ENCODE results near the gene PCDHB8. TPM values are rescaled to one million over a fixed set of nuclear protein-coding genes. Genes with fewer than 3 reads are reported as not detected.
"Not testable (repeated sequence)": the region's sequence is repeated elsewhere in the genome, so short reads cannot be mapped to it uniquely, and the experiment has no call there.

The PCDHB8 gene
- total RNA-seq, 1 experiment from 2014 or later = not detected

DNA sequence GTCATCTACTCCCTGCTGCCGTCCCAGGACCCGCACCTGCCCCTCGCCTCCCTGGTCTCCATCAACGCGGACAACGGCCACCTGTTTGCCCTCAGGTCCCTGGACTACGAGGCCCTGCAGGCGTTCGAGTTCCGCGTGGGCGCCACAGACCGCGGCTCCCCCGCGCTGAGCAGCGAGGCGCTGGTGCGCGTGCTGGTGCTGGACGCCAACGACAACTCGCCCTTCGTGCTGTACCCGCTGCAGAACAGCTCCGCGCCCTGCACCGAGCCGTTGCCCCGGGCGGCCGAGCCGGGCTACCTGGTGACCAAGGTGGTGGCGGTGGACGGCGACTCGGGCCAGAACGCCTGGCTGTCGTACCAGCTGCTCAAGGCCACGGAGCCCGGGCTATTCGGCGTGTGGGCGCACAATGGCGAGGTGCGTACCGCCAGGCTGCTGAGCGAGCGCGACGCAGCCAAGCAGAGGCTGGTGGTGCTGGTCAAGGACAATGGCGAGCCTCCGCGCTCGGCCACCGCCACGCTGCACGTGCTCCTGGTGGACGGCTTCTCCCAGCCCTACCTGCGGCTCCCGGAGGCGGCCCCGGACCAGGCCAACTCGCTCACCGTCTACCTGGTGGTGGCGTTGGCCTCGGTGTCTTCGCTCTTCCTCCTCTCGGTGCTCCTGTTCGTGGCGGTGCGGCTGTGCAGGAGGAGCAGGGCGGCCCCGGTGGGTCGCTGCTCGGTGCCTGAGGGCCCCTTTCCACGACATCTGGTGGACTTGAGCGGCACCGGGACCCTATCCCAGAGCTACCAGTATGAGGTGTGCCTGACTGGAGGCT lies 3.1 kb upstream of the PCDHB8 start:
- BruUV-seq (replicated peaks); H3K27ac ChIP-seq (ENCODE audit: low read depth, low read length); ATAC-seq; H3K27me3 ChIP-seq (ENCODE audit: insufficient read depth, low read length); H3K36me3 ChIP-seq (ENCODE audit: control insufficient read depth in 1 of 2, insufficient read depth in 2 of 2, low read length in 2 of 2); H4K20me1 ChIP-seq (ENCODE audit: insufficient read depth); H3K4me2 ChIP-seq (ENCODE audit: low read length); H3K4me1 ChIP-seq (ENCODE audit: control insufficient read depth in 1 of 2, insufficient read depth in 2 of 2, low read length in 2 of 2); intact Hi-C loops (cut with micrococcal nuclease); H3K4me3 ChIP-seq (replicated peaks in 1 of 2; ENCODE audit: low read depth in 1 of 2, low read length in 2 of 2); H3K9me2 ChIP-seq (ENCODE audit: insufficient read depth); POLR2A ChIA-PET; DNase-seq (ENCODE audit: low read depth, low spot score); CTCF ChIA-PET; H3K79me2 ChIP-seq (ENCODE audit: insufficient read depth, low read length); RAD21 ChIA-PET (ENCODE audit: low non-redundant PET in 1 of 2, low total read pairs in 2 of 2, uncharacterized antibody in 2 of 2, unreplicated experiment in 2 of 2); H3K9ac ChIP-seq (ENCODE audit: low read length); H2AFZ ChIP-seq (ENCODE audit: low read depth, low read length, poor library complexity, severe bottlenecking): not testable (repeated sequence)
- H3K9me3 ChIP-seq (ENCODE audit: control insufficient read depth in 1 of 2, insufficient read depth in 1 of 2, low read depth in 1 of 2, low read length in 2 of 2) = peaks cover 0 to 10% of the 10 kb centered on the region in 2 experiments; a peak in 3 of 4 replicates

DNA sequence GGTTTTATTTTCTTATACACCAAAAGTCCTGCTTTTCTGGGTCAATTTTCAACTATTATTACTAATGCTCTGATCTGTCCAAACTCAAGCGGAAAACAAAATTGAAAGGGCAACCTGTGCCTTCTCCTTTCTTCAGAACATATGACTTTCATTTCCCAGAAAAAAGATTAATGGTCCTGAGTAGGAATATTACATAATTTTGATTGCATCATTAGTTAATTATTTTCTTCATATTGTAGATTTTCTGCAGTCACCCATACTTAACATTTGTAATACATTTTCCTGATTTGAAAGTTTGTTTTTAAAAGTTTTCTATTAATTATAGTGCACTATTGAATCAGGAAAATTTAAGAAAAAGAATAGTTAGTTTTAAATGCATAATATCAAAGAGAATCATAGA lies 1.7 kb upstream of the PCDHB8 start:
- ATAC-seq (no peak), DNase-seq (ENCODE audit: low read depth, low spot score) (no peak)
- BruUV-seq (replicated peaks) = no TSS peak
- no peak overlapping the region for H3K4me3 ChIP-seq (replicated peaks in 1 of 2; ENCODE audit: low read depth in 1 of 2, low read length in 2 of 2)
- no peaks in the 10 kb centered on the region for H3K4me1 ChIP-seq (ENCODE audit: control insufficient read depth in 1 of 2, insufficient read depth in 2 of 2, low read length in 2 of 2)
- no peak overlapping the region for H3K9ac ChIP-seq (ENCODE audit: low read length)
- H3K9me3 ChIP-seq (ENCODE audit: control insufficient read depth in 1 of 2, insufficient read depth in 1 of 2, low read depth in 1 of 2, low read length in 2 of 2) = peaks cover 0 to 10% of the 10 kb centered on the region in 2 experiments; a peak in 3 of 4 replicates
- H3K9me2 ChIP-seq (ENCODE audit: insufficient read depth) = no peaks in the 10 kb centered on the region
- intact Hi-C loops (cut with micrococcal nuclease) = no loop called here
- H3K4me2 ChIP-seq (ENCODE audit: low read length) = no peak overlapping the region
- POLR2A ChIA-PET = no interaction called here
- H2AFZ ChIP-seq (ENCODE audit: low read depth, low read length, poor library complexity, severe bottlenecking) = no peak overlapping the region
- H4K20me1 ChIP-seq (ENCODE audit: insufficient read depth) = no peaks in the 10 kb centered on the region
- H3K79me2 ChIP-seq (ENCODE audit: insufficient read depth, low read length) = no peaks in the 10 kb centered on the region
- no peaks in the 10 kb centered on the region for H3K27me3 ChIP-seq (ENCODE audit: insufficient read depth, low read length)
- no peaks in the 10 kb centered on the region for H3K36me3 ChIP-seq (ENCODE audit: control insufficient read depth in 1 of 2, insufficient read depth in 2 of 2, low read length in 2 of 2)
- RAD21 ChIA-PET (ENCODE audit: low non-redundant PET in 1 of 2, low total read pairs in 2 of 2, uncharacterized antibody in 2 of 2, unreplicated experiment in 2 of 2) = no interaction called here
- CTCF ChIA-PET = no interaction called here
- H3K27ac ChIP-seq (ENCODE audit: low read depth, low read length) = no peak overlapping the region
- TF ChIP-seq ZNF274 (IDR thresholded peaks at IDR 0.05; ENCODE audit: low read depth, low read length) (no peak), EZH2 (IDR thresholded peaks at IDR 0.05) (no peak), ELF1 (IDR thresholded peaks at IDR 0.05; ENCODE audit: borderline replicate concordance, low read depth) (no peak), SP1 (IDR thresholded peaks at IDR 0.05; ENCODE audit: low read depth) (no peak), EGR1 (IDR thresholded peaks at IDR 0.05; ENCODE audit: low read depth) (no peak), ZFX (IDR thresholded peaks at IDR 0.05) (no peak), SRF (IDR thresholded peaks at IDR 0.05; ENCODE audit: low read depth) (no peak), CBX3 (IDR thresholded peaks at IDR 0.05; ENCODE audit: low read depth) (no peak), FOSL1 (IDR thresholded peaks at IDR 0.05; ENCODE audit: low read depth) (no peak), CEBPB (IDR thresholded peaks at IDR 0.05; ENCODE audit: low read depth) (no peak)
- TF ChIP-seq, protein P1, sequence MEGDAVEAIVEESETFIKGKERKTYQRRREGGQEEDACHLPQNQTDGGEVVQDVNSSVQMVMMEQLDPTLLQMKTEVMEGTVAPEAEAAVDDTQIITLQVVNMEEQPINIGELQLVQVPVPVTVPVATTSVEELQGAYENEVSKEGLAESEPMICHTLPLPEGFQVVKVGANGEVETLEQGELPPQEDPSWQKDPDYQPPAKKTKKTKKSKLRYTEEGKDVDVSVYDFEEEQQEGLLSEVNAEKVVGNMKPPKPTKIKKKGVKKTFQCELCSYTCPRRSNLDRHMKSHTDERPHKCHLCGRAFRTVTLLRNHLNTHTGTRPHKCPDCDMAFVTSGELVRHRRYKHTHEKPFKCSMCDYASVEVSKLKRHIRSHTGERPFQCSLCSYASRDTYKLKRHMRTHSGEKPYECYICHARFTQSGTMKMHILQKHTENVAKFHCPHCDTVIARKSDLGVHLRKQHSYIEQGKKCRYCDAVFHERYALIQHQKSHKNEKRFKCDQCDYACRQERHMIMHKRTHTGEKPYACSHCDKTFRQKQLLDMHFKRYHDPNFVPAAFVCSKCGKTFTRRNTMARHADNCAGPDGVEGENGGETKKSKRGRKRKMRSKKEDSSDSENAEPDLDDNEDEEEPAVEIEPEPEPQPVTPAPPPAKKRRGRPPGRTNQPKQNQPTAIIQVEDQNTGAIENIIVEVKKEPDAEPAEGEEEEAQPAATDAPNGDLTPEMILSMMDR (IDR thresholded peaks at IDR 0.05 in 2 of 3, conservative IDR thresholded peaks at IDR 0.05 in 1 of 3; ENCODE audit: borderline replicate concordance in 1 of 3, insufficient read depth in 1 of 3, low read depth in 2 of 3, low read length in 2 of 3) = no peak
- TF ChIP-seq, protein P2, sequence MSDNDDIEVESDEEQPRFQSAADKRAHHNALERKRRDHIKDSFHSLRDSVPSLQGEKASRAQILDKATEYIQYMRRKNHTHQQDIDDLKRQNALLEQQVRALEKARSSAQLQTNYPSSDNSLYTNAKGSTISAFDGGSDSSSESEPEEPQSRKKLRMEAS (IDR thresholded peaks at IDR 0.05) = no peak
- TF ChIP-seq, protein P3, sequence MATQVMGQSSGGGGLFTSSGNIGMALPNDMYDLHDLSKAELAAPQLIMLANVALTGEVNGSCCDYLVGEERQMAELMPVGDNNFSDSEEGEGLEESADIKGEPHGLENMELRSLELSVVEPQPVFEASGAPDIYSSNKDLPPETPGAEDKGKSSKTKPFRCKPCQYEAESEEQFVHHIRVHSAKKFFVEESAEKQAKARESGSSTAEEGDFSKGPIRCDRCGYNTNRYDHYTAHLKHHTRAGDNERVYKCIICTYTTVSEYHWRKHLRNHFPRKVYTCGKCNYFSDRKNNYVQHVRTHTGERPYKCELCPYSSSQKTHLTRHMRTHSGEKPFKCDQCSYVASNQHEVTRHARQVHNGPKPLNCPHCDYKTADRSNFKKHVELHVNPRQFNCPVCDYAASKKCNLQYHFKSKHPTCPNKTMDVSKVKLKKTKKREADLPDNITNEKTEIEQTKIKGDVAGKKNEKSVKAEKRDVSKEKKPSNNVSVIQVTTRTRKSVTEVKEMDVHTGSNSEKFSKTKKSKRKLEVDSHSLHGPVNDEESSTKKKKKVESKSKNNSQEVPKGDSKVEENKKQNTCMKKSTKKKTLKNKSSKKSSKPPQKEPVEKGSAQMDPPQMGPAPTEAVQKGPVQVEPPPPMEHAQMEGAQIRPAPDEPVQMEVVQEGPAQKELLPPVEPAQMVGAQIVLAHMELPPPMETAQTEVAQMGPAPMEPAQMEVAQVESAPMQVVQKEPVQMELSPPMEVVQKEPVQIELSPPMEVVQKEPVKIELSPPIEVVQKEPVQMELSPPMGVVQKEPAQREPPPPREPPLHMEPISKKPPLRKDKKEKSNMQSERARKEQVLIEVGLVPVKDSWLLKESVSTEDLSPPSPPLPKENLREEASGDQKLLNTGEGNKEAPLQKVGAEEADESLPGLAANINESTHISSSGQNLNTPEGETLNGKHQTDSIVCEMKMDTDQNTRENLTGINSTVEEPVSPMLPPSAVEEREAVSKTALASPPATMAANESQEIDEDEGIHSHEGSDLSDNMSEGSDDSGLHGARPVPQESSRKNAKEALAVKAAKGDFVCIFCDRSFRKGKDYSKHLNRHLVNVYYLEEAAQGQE (IDR thresholded peaks at IDR 0.05; ENCODE audit: low read depth) = no peak

Measured in HCT116 (cell line).